ENCODE measurements around the gene SOHLH2.

Gene SOHLH2

GRCh38 chr13:36242761-36243160, 28.4 kb upstream of the SOHLH2 start:
- Histone ChIP-seq H3K27me3 (replicated peaks; ENCODE audit: control insufficient read depth, insufficient read depth, low read length, poor library complexity, severe bottlenecking) (no peaks in the 10 kb centered on the region), H3K9me3 (ENCODE audit: control insufficient read depth, low read length) (no peaks in the 10 kb centered on the region), H3K36me3 (ENCODE audit: control insufficient read depth, insufficient read depth, low read length) (no peaks in the 10 kb centered on the region), H3K4me3 (ENCODE audit: insufficient read depth, low read depth, low read length, poor library complexity, severe bottlenecking) (no peak overlapping the region), H3K27ac (ENCODE audit: insufficient read depth, low read length, poor library complexity, severe bottlenecking) (no peak overlapping the region), H3K4me1 (ENCODE audit: control insufficient read depth, insufficient read depth, low read length, poor library complexity, severe bottlenecking) (no peaks in the 10 kb centered on the region)
- DNase-seq = no peak

DNA sequence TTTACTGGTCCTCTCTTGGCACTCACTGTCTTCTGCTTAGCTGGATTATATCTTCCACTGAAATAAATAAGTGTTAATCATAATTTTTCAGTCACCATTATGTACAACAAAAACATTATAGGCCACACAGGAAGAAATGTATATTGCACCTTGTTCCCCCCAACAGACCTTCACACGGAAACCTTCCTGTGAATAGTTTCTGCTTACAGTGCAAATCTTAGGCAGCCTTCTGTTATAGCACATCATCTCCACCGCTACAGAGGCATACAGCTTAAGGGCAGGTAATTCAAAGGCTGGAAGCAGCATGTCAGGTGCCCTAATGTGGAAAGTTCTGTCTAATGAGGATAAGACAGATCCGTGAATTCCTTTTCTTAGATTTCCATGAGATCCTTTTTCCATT, 16.9 kb upstream of the SOHLH2 start:
- DNase-seq = no peak
- Histone ChIP-seq H3K4me3 (ENCODE audit: insufficient read depth, low read depth, low read length, poor library complexity, severe bottlenecking) (no peak overlapping the region), H3K27ac (ENCODE audit: insufficient read depth, low read length, poor library complexity, severe bottlenecking) (no peak overlapping the region), H3K36me3 (ENCODE audit: control insufficient read depth, insufficient read depth, low read length) (no peaks in the 10 kb centered on the region), H3K9me3 (ENCODE audit: control insufficient read depth, low read length) (no peaks in the 10 kb centered on the region), H3K4me1 (ENCODE audit: control insufficient read depth, insufficient read depth, low read length, poor library complexity, severe bottlenecking) (no peaks in the 10 kb centered on the region), H3K27me3 (replicated peaks; ENCODE audit: control insufficient read depth, insufficient read depth, low read length, poor library complexity, severe bottlenecking) (no peaks in the 10 kb centered on the region)

GRCh38 chr13:36224730-36225129, 10.4 kb upstream of the SOHLH2 start:
- Histone ChIP-seq H3K4me3 (ENCODE audit: insufficient read depth, low read depth, low read length, poor library complexity, severe bottlenecking) (no peak overlapping the region), H3K27ac (ENCODE audit: insufficient read depth, low read length, poor library complexity, severe bottlenecking) (no peak overlapping the region), H3K36me3 (ENCODE audit: control insufficient read depth, insufficient read depth, low read length) (no peaks in the 10 kb centered on the region), H3K4me1 (ENCODE audit: control insufficient read depth, insufficient read depth, low read length, poor library complexity, severe bottlenecking) (no peaks in the 10 kb centered on the region), H3K9me3 (ENCODE audit: control insufficient read depth, low read length) (no peaks in the 10 kb centered on the region), H3K27me3 (replicated peaks; ENCODE audit: control insufficient read depth, insufficient read depth, low read length, poor library complexity, severe bottlenecking) (no peaks in the 10 kb centered on the region)
- no peak for DNase-seq

- Histone ChIP-seq H3K4me1 (ENCODE audit: control insufficient read depth, insufficient read depth, low read length, poor library complexity, severe bottlenecking) (no peaks in the 10 kb centered on the region), H3K9me3 (ENCODE audit: control insufficient read depth, low read length) (no peaks in the 10 kb centered on the region), H3K27me3 (replicated peaks; ENCODE audit: control insufficient read depth, insufficient read depth, low read length, poor library complexity, severe bottlenecking) (no peaks in the 10 kb centered on the region), H3K4me3 (ENCODE audit: insufficient read depth, low read depth, low read length, poor library complexity, severe bottlenecking) (no peak overlapping the region), H3K27ac (ENCODE audit: insufficient read depth, low read length, poor library complexity, severe bottlenecking) (no peak overlapping the region), H3K36me3 (ENCODE audit: control insufficient read depth, insufficient read depth, low read length) (no peaks in the 10 kb centered on the region)
- DNase-seq = no peak
Observed at GRCh38 chr13:36219883-36220282, 5.5 kb upstream of the SOHLH2 start.

DNA sequence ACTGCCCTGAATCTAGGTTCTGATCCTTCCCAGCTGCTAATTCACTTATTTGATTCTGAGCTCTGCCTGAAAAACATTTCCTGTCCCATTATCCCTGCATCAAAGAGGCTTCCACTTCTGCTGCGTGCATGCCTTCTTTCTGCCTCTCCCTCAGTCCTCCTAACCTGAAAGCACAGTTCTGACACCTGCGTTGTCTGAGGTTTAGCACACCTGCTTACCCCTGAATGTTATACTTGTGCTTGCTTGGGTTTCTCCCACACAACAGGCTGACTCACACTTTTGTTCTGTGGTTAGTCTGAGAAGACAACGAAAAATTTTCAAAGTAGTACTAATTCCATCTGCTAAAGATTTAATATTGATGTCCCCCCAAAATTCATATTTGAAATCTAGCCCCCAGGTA, 3.1 kb upstream of the SOHLH2 start:
- Histone ChIP-seq H3K27ac (ENCODE audit: insufficient read depth, low read length, poor library complexity, severe bottlenecking) (no peak overlapping the region), H3K4me3 (ENCODE audit: insufficient read depth, low read depth, low read length, poor library complexity, severe bottlenecking) (no peak overlapping the region), H3K27me3 (replicated peaks; ENCODE audit: control insufficient read depth, insufficient read depth, low read length, poor library complexity, severe bottlenecking) (no peaks in the 10 kb centered on the region), H3K36me3 (ENCODE audit: control insufficient read depth, insufficient read depth, low read length) (no peaks in the 10 kb centered on the region), H3K4me1 (ENCODE audit: control insufficient read depth, insufficient read depth, low read length, poor library complexity, severe bottlenecking) (no peaks in the 10 kb centered on the region), H3K9me3 (ENCODE audit: control insufficient read depth, low read length) (no peaks in the 10 kb centered on the region)
- no peak for DNase-seq

- Histone ChIP-seq H3K4me1 (ENCODE audit: control insufficient read depth, insufficient read depth, low read length, poor library complexity, severe bottlenecking) (no peaks in the 10 kb centered on the region), H3K9me3 (ENCODE audit: control insufficient read depth, low read length) (no peaks in the 10 kb centered on the region), H3K27ac (ENCODE audit: insufficient read depth, low read length, poor library complexity, severe bottlenecking) (no peak overlapping the region), H3K27me3 (replicated peaks; ENCODE audit: control insufficient read depth, insufficient read depth, low read length, poor library complexity, severe bottlenecking) (no peaks in the 10 kb centered on the region), H3K36me3 (ENCODE audit: control insufficient read depth, insufficient read depth, low read length) (no peaks in the 10 kb centered on the region), H3K4me3 (ENCODE audit: insufficient read depth, low read depth, low read length, poor library complexity, severe bottlenecking) (no peak overlapping the region)
- DNase-seq = no peak
Observed at GRCh38 chr13:36212789-36213188, 1.6 kb downstream of the SOHLH2 start.

DNA sequence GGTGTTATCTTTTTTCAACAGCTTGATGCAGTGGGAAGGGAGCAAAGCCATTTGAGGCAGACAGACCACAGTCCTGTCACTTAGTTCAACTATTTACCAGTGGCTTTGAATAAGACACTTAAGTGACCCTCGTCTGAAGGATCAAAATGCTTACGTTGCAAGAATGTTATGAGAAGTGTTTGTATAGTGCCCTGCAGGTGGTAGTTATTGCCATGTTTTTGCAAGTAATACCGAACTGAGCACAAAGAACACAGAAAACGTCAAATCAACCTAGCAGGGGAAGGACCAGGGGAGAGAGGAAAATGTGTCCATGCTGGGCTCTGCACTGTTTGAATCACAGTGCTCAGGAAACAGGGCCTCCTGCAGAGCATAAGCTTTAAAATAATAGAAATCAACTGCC, 2.8 kb downstream of the SOHLH2 start:
- H3K4me3 ChIP-seq (ENCODE audit: insufficient read depth, low read depth, low read length, poor library complexity, severe bottlenecking) = no peak overlapping the region
- H3K9me3 ChIP-seq (ENCODE audit: control insufficient read depth, low read length) = no peaks in the 10 kb centered on the region
- H3K27ac ChIP-seq (ENCODE audit: insufficient read depth, low read length, poor library complexity, severe bottlenecking) = no peak overlapping the region
- DNase-seq = no peak
- no peaks in the 10 kb centered on the region for H3K27me3 ChIP-seq (replicated peaks; ENCODE audit: control insufficient read depth, insufficient read depth, low read length, poor library complexity, severe bottlenecking)
- H3K36me3 ChIP-seq (ENCODE audit: control insufficient read depth, insufficient read depth, low read length) = no peaks in the 10 kb centered on the region
- H3K4me1 ChIP-seq (ENCODE audit: control insufficient read depth, insufficient read depth, low read length, poor library complexity, severe bottlenecking) = no peaks in the 10 kb centered on the region

- no peaks in the 10 kb centered on the region for H3K9me3 ChIP-seq (ENCODE audit: control insufficient read depth, low read length)
- H3K4me1 ChIP-seq (ENCODE audit: control insufficient read depth, insufficient read depth, low read length, poor library complexity, severe bottlenecking) = no peaks in the 10 kb centered on the region
- no peak overlapping the region for H3K27ac ChIP-seq (ENCODE audit: insufficient read depth, low read length, poor library complexity, severe bottlenecking)
- no peaks in the 10 kb centered on the region for H3K36me3 ChIP-seq (ENCODE audit: control insufficient read depth, insufficient read depth, low read length)
- DNase-seq = no peak
- H3K4me3 ChIP-seq (ENCODE audit: insufficient read depth, low read depth, low read length, poor library complexity, severe bottlenecking) = no peak overlapping the region
- H3K27me3 ChIP-seq (replicated peaks; ENCODE audit: control insufficient read depth, insufficient read depth, low read length, poor library complexity, severe bottlenecking) = no peaks in the 10 kb centered on the region
Observed at GRCh38 chr13:36210738-36211137, 3.6 kb downstream of the SOHLH2 start.

- H3K4me3 ChIP-seq (ENCODE audit: insufficient read depth, low read depth, low read length, poor library complexity, severe bottlenecking) = no peak overlapping the region
- H3K27ac ChIP-seq (ENCODE audit: insufficient read depth, low read length, poor library complexity, severe bottlenecking) = no peak overlapping the region
- no peak for DNase-seq
- H3K9me3 ChIP-seq (ENCODE audit: control insufficient read depth, low read length) = no peaks in the 10 kb centered on the region
- no peaks in the 10 kb centered on the region for H3K4me1 ChIP-seq (ENCODE audit: control insufficient read depth, insufficient read depth, low read length, poor library complexity, severe bottlenecking)
- H3K27me3 ChIP-seq (replicated peaks; ENCODE audit: control insufficient read depth, insufficient read depth, low read length, poor library complexity, severe bottlenecking) = no peaks in the 10 kb centered on the region
- no peaks in the 10 kb centered on the region for H3K36me3 ChIP-seq (ENCODE audit: control insufficient read depth, insufficient read depth, low read length)
Observed at GRCh38 chr13:36207672-36208071, 6.7 kb downstream of the SOHLH2 start.

GRCh38 chr13:36193151-36193855, 21.1 kb downstream of the SOHLH2 start:
- Histone ChIP-seq H3K36me3 (ENCODE audit: control insufficient read depth, insufficient read depth, low read length) (no peaks in the 10 kb centered on the region), H3K4me3 (ENCODE audit: insufficient read depth, low read depth, low read length, poor library complexity, severe bottlenecking) (no peak overlapping the region), H3K4me1 (ENCODE audit: control insufficient read depth, insufficient read depth, low read length, poor library complexity, severe bottlenecking) (no peaks in the 10 kb centered on the region), H3K27me3 (replicated peaks; ENCODE audit: control insufficient read depth, insufficient read depth, low read length, poor library complexity, severe bottlenecking) (no peaks in the 10 kb centered on the region), H3K27ac (ENCODE audit: insufficient read depth, low read length, poor library complexity, severe bottlenecking) (no peak overlapping the region), H3K9me3 (ENCODE audit: control insufficient read depth, low read length) (no peaks in the 10 kb centered on the region)
- DNase-seq = no peak
